IMR-90 (cell line): ENCODE measurements around the gene SPAM1. TPM values are rescaled to one million over a fixed set of nuclear protein-coding genes. Genes with fewer than 3 reads are reported as not detected.

Experiments used
- ATAC-seq: fragments of 200-7000 bp; cut with Tn5 transposase; 2 replicates; pipeline ENCODE4 v1.9.1; 2020; ENCODE audit warnings: low read depth, mild to moderate bottlenecking, moderate library complexity
- BruUV-seq: library from RNA; stranded (reverse); fragments of 400-500 nt; replicated peaks from 2 replicates; lab custom pipeline; 2021; lab: Mats Ljungman, UMichigan
- CTCF ChIA-PET: fragments of 300-600 bp; formaldehyde crosslinking; extraction: SDS; loops from one replicate; lab custom pipeline; 2021; ENCODE audit warnings: antibody characterized with exemption; lab: Yijun Ruan, JAX
- POLR2A ChIA-PET: fragments of 300-600 bp; sonication (Branson Sonifier 250); formaldehyde crosslinking; loops from one replicate; lab custom pipeline; 2022; ENCODE audit warnings: antibody characterized with exemption; ENCODE audit not compliant: unreplicated experiment; lab: Charles Lee
- DNase-seq: peaks from one replicate; pipeline ENCODE4 v3.0.0; 2013
- H2AFZ ChIP-seq: replicated peaks from 2 replicates; pipeline ENCODE3; 2013; ENCODE audit warnings: low read length, mild to moderate bottlenecking; ENCODE audit not compliant: poor library complexity
- H2AK5ac ChIP-seq: 2 replicates; pipeline ENCODE4 v1.6.1; 2013; ENCODE audit warnings: low read depth, low read length, inconsistent platforms
- H2AK9ac ChIP-seq: replicated peaks from 2 replicates; pipeline ENCODE3; 2013; ENCODE audit warnings: mild to moderate bottlenecking, low read depth, low read length, moderate library complexity; ENCODE audit not compliant: poor library complexity
- H2BK120ac ChIP-seq: 2 replicates; pipeline ENCODE4 v1.6.1; 2013; ENCODE audit warnings: low read depth, low read length, inconsistent platforms
- H2BK15ac ChIP-seq: 3 replicates; pipeline ENCODE4 v1.6.1; 2013; ENCODE audit warnings: low read depth, low read length, inconsistent platforms
- H2BK20ac ChIP-seq: 2 replicates; pipeline ENCODE4 v1.6.1; 2013; ENCODE audit warnings: low read depth, mild to moderate bottlenecking, inconsistent platforms, low read length, moderate library complexity
- H2BK5ac ChIP-seq: 2 replicates; pipeline ENCODE4 v1.6.1; 2013; ENCODE audit warnings: mild to moderate bottlenecking, low read depth, low read length, inconsistent platforms; ENCODE audit not compliant: poor library complexity, severe bottlenecking
- H3K14ac ChIP-seq: replicated peaks from 2 replicates; pipeline ENCODE4 v1.6.1; 2013; ENCODE audit warnings: low read depth, low read length, inconsistent platforms
- H3K18ac ChIP-seq: 2 replicates; pipeline ENCODE4 v1.6.1; 2013; ENCODE audit warnings: low read depth, low read length, control low read depth
- H3K23ac ChIP-seq: 2 replicates; pipeline ENCODE4 v1.6.1; 2013; ENCODE audit warnings: low read depth, low read length, inconsistent platforms
- H3K27ac ChIP-seq: 2 replicates; pipeline ENCODE4 v1.5.1; 2013; ENCODE audit warnings: mild to moderate bottlenecking, control low read depth, low read length; ENCODE audit not compliant: insufficient read depth
- H3K27me3 ChIP-seq: 2 replicates; pipeline ENCODE4 v1.6.1; 2013; ENCODE audit warnings: low read length; ENCODE audit not compliant: control insufficient read depth, insufficient read depth
- H3K36me3 ChIP-seq: 2 replicates; pipeline ENCODE4 v1.6.1; 2013; ENCODE audit warnings: low read length, mixed read lengths; ENCODE audit not compliant: control insufficient read depth, insufficient read depth
- H3K4ac ChIP-seq: 2 replicates; pipeline ENCODE4 v1.6.1; 2013; ENCODE audit warnings: low read depth, low read length, inconsistent platforms
- H3K4me1 ChIP-seq: 2 replicates; pipeline ENCODE4 v1.6.1; 2013; ENCODE audit warnings: low read length, mixed read lengths; ENCODE audit not compliant: control insufficient read depth, insufficient read depth
- H3K4me2 ChIP-seq: 2 replicates; pipeline ENCODE4 v1.6.1; 2013; ENCODE audit warnings: low read depth, mild to moderate bottlenecking, control low read depth, low read length, moderate library complexity
- H3K4me3 ChIP-seq: 2 replicates; pipeline ENCODE4 v1.5.1; 2013; ENCODE audit warnings: low read depth, mild to moderate bottlenecking, control low read depth, low read length, moderate library complexity; ENCODE audit not compliant: insufficient read depth
- H3K56ac ChIP-seq: 2 replicates; pipeline ENCODE4 v1.6.1; 2013; ENCODE audit warnings: low read length, inconsistent platforms; ENCODE audit not compliant: insufficient read depth; ENCODE audit errors: extremely low read depth
- H3K79me1 ChIP-seq, 2 experiments: 2 replicates each; pipeline ENCODE4 v1.6.1; 2013; ENCODE audit warnings: low read length in 2 of 2, inconsistent platforms in 1 of 2, low read depth in 1 of 2
- H3K9ac ChIP-seq: 2 replicates; pipeline ENCODE4 v1.6.1; 2013; ENCODE audit warnings: low read depth, low read length, control low read depth
- H3K9me1 ChIP-seq: 2 replicates; pipeline ENCODE4 v1.6.1; 2013; ENCODE audit warnings: low read length, inconsistent platforms; ENCODE audit not compliant: insufficient read depth
- H3K9me3 ChIP-seq: 2 replicates; pipeline ENCODE4 v1.6.1; 2013; ENCODE audit warnings: low read length; ENCODE audit not compliant: control insufficient read depth, insufficient read depth
- H4K20me1 ChIP-seq: 2 replicates; pipeline ENCODE4 v1.6.1; 2013; ENCODE audit warnings: low read length, inconsistent platforms; ENCODE audit not compliant: insufficient read depth
- H4K5ac ChIP-seq: 2 replicates; pipeline ENCODE4 v1.6.1; 2013; ENCODE audit warnings: mild to moderate bottlenecking, low read depth, low read length, control low read depth
- H4K8ac ChIP-seq, 2 experiments: 2 replicates each; pipeline ENCODE4 v1.6.1; 2013; ENCODE audit warnings: low read depth in 2 of 2, low read length in 2 of 2, control low read depth in 1 of 2, inconsistent platforms in 1 of 2
- H4K91ac ChIP-seq: 2 replicates; pipeline ENCODE4 v1.6.1; 2013; ENCODE audit warnings: low read depth, low read length, inconsistent platforms; ENCODE audit not compliant: insufficient read depth
- BHLHE40 ChIP-seq: fragments of 150-350 bp; IDR thresholded peaks from 2 replicates; pipeline ENCODE4 v1.6.1; 2016; ENCODE audit warnings: mild to moderate bottlenecking, low read depth, low read length
- CHD1 ChIP-seq: IDR thresholded peaks from 2 replicates; pipeline ENCODE4 v1.6.1; 2012; ENCODE audit warnings: low read depth, low read length, improper control_type of control experiment
- FOS ChIP-seq: fragments of 150-350 bp; IDR thresholded peaks from 2 replicates; pipeline ENCODE4 v1.6.1; 2016; ENCODE audit warnings: low read depth, low read length
- MAFK ChIP-seq: IDR thresholded peaks from 2 replicates; pipeline ENCODE4 v1.6.1; 2012; ENCODE audit warnings: low read depth, low read length, improper control_type of control experiment
- POLR2A ChIP-seq: IDR thresholded peaks from 2 replicates; pipeline ENCODE4 v1.6.1; 2012; ENCODE audit warnings: mild to moderate bottlenecking, low read depth, low read length
- RAD21 ChIP-seq: IDR thresholded peaks from 2 replicates; pipeline ENCODE4 v1.6.1; 2012; ENCODE audit warnings: low read length, improper control_type of control experiment
- RFX5 ChIP-seq: IDR thresholded peaks from 2 replicates; pipeline ENCODE4 v1.8.0; 2012; ENCODE audit warnings: low read depth, mild to moderate bottlenecking, low read length, moderate library complexity
- WGBS, 2 experiments: methylation state at CpG; one replicate each; pipeline versions ENCODE4 v1.1.5 to v1.1.7; 2013; ENCODE audit warnings: missing lambda C conversion rate in 2 of 2; ENCODE audit not compliant: insufficient read length in 1 of 2; ENCODE audit errors: extremely low coverage in 2 of 2; 5-methylcytosine and 5-hydroxymethylcytosine counted together
- dilution Hi-C: fragments of 300-500 bp; cut with HindIII; formaldehyde crosslinking; loops from one replicate; pipeline ENCODE4 v1.14.3; 2018; ENCODE audit warnings: low sequenced_read_pairs; ENCODE audit not compliant: unreplicated experiment
- in situ Hi-C: fragments of 300-500 bp; cut with MboI; formaldehyde crosslinking; loops from 3 replicates; pipeline ENCODE4 v1.14.3; 2019; ENCODE audit warnings: low sequenced_read_pairs, inconsistent platforms, mixed read lengths
- intact Hi-C: fragments of 100-400 bp; cut with micrococcal nuclease; formaldehyde crosslinking; loops from 2 replicates; pipeline ENCODE4 v1.10.0; 2022
- polyA plus RNA-seq, 3 experiments: library from polyadenylated mRNA; depleted of rRNA; stranded (reverse); fragments of >200 nt; gene quantifications; 2 replicates each; pipeline ENCODE4 v1.2.3, GENCODE V29; 2012; ENCODE audit warnings: low replicate concordance in 1 of 3
- total RNA-seq: library from RNA; depleted of rRNA; stranded (reverse); fragments of >200 nt; gene quantifications from 2 replicates; pipeline ENCODE4 v1.2.3, GENCODE V29; 2012
- TF ChIP-seq, protein P1 (sequence below): fragments of 150-350 bp; IDR thresholded peaks from 2 replicates; pipeline ENCODE4 v1.6.1; 2017; ENCODE audit warnings: mild to moderate bottlenecking, antibody characterized with exemption, low read length, low read depth

SPAM1 gene
- total and polyA plus RNA-seq, 2 of the 4 experiments (the other 2 are of a cell fraction): not detected

DNA sequence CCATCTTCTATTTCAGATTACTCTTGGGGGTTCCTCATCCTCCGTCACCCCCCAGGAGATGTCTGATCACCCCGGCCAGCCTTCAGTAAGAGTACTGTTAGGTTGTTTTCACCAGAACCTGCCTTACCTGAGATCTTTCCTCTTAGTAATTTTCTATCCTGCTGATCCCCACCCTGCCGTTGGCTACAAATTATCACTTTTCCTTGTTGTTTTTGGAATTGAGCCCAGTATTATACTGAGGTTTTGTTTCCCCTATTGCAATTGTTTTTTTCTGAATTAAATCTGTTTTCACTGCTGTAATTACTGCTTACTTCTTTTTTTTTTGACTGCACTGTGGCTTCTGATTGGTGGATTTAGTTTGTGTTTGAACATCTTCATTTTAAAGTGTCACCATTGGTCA lies 14.7 kb downstream of the SPAM1 start:
- Histone ChIP-seq H3K4me3 (no peak overlapping the region), H3K9ac (no peak overlapping the region), H3K23ac (no peak overlapping the region), H3K9me3 (no peaks in the 10 kb centered on the region), H3K4ac (no peak overlapping the region), H2BK15ac (no peak overlapping the region), H3K27me3 (no peaks in the 10 kb centered on the region), H3K36me3 (no peaks in the 10 kb centered on the region), H2AK5ac (no peak overlapping the region), H3K56ac (no peak overlapping the region), H3K14ac (no peak overlapping the region), H4K5ac (no peak overlapping the region), H3K79me1 (no peaks in the 10 kb centered on the region), H3K9me1 (no peaks in the 10 kb centered on the region), H4K91ac (no peak overlapping the region), H2AFZ (no peak overlapping the region), H2BK20ac (no peak overlapping the region), H2AK9ac (no peak overlapping the region), H4K8ac (no peak overlapping the region), H3K4me1 (no peaks in the 10 kb centered on the region), H2BK120ac (no peak overlapping the region), H3K27ac (no peak overlapping the region), H2BK5ac (no peak overlapping the region), H4K20me1 (no peaks in the 10 kb centered on the region), H3K4me2 (no peak overlapping the region), H3K18ac (no peak overlapping the region)
- ChIA-PET CTCF (interaction anchor here (0.7 kb wide), 1 partner anchor 68 kb away, joined by 4 read pairs; no protein-coding TSS in a partner anchor), POLR2A (no interaction called here)
- no peak for TF ChIP-seq BHLHE40
- no peak for TF ChIP-seq MAFK
- no peak for TF ChIP-seq POLR2A
- TF ChIP-seq FOS: no peak
- TF ChIP-seq CHD1: no peak
- no peak for TF ChIP-seq RFX5
- TF ChIP-seq, protein P1, sequence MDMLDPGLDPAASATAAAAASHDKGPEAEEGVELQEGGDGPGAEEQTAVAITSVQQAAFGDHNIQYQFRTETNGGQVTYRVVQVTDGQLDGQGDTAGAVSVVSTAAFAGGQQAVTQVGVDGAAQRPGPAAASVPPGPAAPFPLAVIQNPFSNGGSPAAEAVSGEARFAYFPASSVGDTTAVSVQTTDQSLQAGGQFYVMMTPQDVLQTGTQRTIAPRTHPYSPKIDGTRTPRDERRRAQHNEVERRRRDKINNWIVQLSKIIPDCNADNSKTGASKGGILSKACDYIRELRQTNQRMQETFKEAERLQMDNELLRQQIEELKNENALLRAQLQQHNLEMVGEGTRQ: no peak
- no peak for TF ChIP-seq RAD21
- in situ Hi-C loops (no loop called here), dilution Hi-C loops (no loop called here), intact Hi-C loops (no loop called here)
- BruUV-seq: no TSS peak
- DNase-seq (no peak), ATAC-seq (no peak)
- no CpG with 5 or more reads among the region's 3 CpGs for WGBS, 2 experiments
